IMR-90 (cell line): ENCODE data around the gene AGBL1. TPM values are rescaled to one million over a fixed set of nuclear protein-coding genes. Genes with fewer than 3 reads are reported as not detected.

Experiments
- ATAC-seq: fragments of 200-7000 bp; cut with Tn5 transposase; 2 replicates; pipeline ENCODE4 v1.9.1; 2020; ENCODE audit warnings: low read depth, mild to moderate bottlenecking, moderate library complexity
- BruUV-seq: library from RNA; stranded (reverse); fragments of 400-500 nt; replicated peaks from 2 replicates; lab custom pipeline; 2021; lab: Mats Ljungman, UMichigan
- CTCF ChIA-PET: fragments of 300-600 bp; formaldehyde crosslinking; extraction: SDS; loops from one replicate; lab custom pipeline; 2021; ENCODE audit warnings: antibody characterized with exemption; lab: Yijun Ruan, JAX
- POLR2A ChIA-PET: fragments of 300-600 bp; sonication (Branson Sonifier 250); formaldehyde crosslinking; loops from one replicate; lab custom pipeline; 2022; ENCODE audit warnings: antibody characterized with exemption; ENCODE audit not compliant: unreplicated experiment; lab: Charles Lee
- DNase-seq: peaks from one replicate; pipeline ENCODE4 v3.0.0; 2013
- H2AFZ ChIP-seq: replicated peaks from 2 replicates; pipeline ENCODE3; 2013; ENCODE audit warnings: low read length, mild to moderate bottlenecking; ENCODE audit not compliant: poor library complexity
- H2AK5ac ChIP-seq: 2 replicates; pipeline ENCODE4 v1.6.1; 2013; ENCODE audit warnings: low read depth, low read length, inconsistent platforms
- H2AK9ac ChIP-seq: replicated peaks from 2 replicates; pipeline ENCODE3; 2013; ENCODE audit warnings: mild to moderate bottlenecking, low read depth, low read length, moderate library complexity; ENCODE audit not compliant: poor library complexity
- H2BK120ac ChIP-seq: 2 replicates; pipeline ENCODE4 v1.6.1; 2013; ENCODE audit warnings: low read depth, low read length, inconsistent platforms
- H2BK15ac ChIP-seq: 3 replicates; pipeline ENCODE4 v1.6.1; 2013; ENCODE audit warnings: low read depth, low read length, inconsistent platforms
- H2BK20ac ChIP-seq: 2 replicates; pipeline ENCODE4 v1.6.1; 2013; ENCODE audit warnings: low read depth, mild to moderate bottlenecking, inconsistent platforms, low read length, moderate library complexity
- H2BK5ac ChIP-seq: 2 replicates; pipeline ENCODE4 v1.6.1; 2013; ENCODE audit warnings: mild to moderate bottlenecking, low read depth, low read length, inconsistent platforms; ENCODE audit not compliant: poor library complexity, severe bottlenecking
- H3K14ac ChIP-seq: replicated peaks from 2 replicates; pipeline ENCODE4 v1.6.1; 2013; ENCODE audit warnings: low read depth, low read length, inconsistent platforms
- H3K18ac ChIP-seq: 2 replicates; pipeline ENCODE4 v1.6.1; 2013; ENCODE audit warnings: low read depth, low read length, control low read depth
- H3K23ac ChIP-seq: 2 replicates; pipeline ENCODE4 v1.6.1; 2013; ENCODE audit warnings: low read depth, low read length, inconsistent platforms
- H3K27ac ChIP-seq: 2 replicates; pipeline ENCODE4 v1.5.1; 2013; ENCODE audit warnings: mild to moderate bottlenecking, control low read depth, low read length; ENCODE audit not compliant: insufficient read depth
- H3K27me3 ChIP-seq: 2 replicates; pipeline ENCODE4 v1.6.1; 2013; ENCODE audit warnings: low read length; ENCODE audit not compliant: control insufficient read depth, insufficient read depth
- H3K36me3 ChIP-seq: 2 replicates; pipeline ENCODE4 v1.6.1; 2013; ENCODE audit warnings: low read length, mixed read lengths; ENCODE audit not compliant: control insufficient read depth, insufficient read depth
- H3K4ac ChIP-seq: 2 replicates; pipeline ENCODE4 v1.6.1; 2013; ENCODE audit warnings: low read depth, low read length, inconsistent platforms
- H3K4me1 ChIP-seq: 2 replicates; pipeline ENCODE4 v1.6.1; 2013; ENCODE audit warnings: low read length, mixed read lengths; ENCODE audit not compliant: control insufficient read depth, insufficient read depth
- H3K4me2 ChIP-seq: 2 replicates; pipeline ENCODE4 v1.6.1; 2013; ENCODE audit warnings: low read depth, mild to moderate bottlenecking, control low read depth, low read length, moderate library complexity
- H3K4me3 ChIP-seq: 2 replicates; pipeline ENCODE4 v1.5.1; 2013; ENCODE audit warnings: low read depth, mild to moderate bottlenecking, control low read depth, low read length, moderate library complexity; ENCODE audit not compliant: insufficient read depth
- H3K56ac ChIP-seq: 2 replicates; pipeline ENCODE4 v1.6.1; 2013; ENCODE audit warnings: low read length, inconsistent platforms; ENCODE audit not compliant: insufficient read depth; ENCODE audit errors: extremely low read depth
- H3K79me1 ChIP-seq, 2 experiments: 2 replicates each; pipeline ENCODE4 v1.6.1; 2013; ENCODE audit warnings: low read length in 2 of 2, inconsistent platforms in 1 of 2, low read depth in 1 of 2
- H3K9ac ChIP-seq: 2 replicates; pipeline ENCODE4 v1.6.1; 2013; ENCODE audit warnings: low read depth, low read length, control low read depth
- H3K9me1 ChIP-seq: 2 replicates; pipeline ENCODE4 v1.6.1; 2013; ENCODE audit warnings: low read length, inconsistent platforms; ENCODE audit not compliant: insufficient read depth
- H3K9me3 ChIP-seq: 2 replicates; pipeline ENCODE4 v1.6.1; 2013; ENCODE audit warnings: low read length; ENCODE audit not compliant: control insufficient read depth, insufficient read depth
- H4K20me1 ChIP-seq: 2 replicates; pipeline ENCODE4 v1.6.1; 2013; ENCODE audit warnings: low read length, inconsistent platforms; ENCODE audit not compliant: insufficient read depth
- H4K5ac ChIP-seq: 2 replicates; pipeline ENCODE4 v1.6.1; 2013; ENCODE audit warnings: mild to moderate bottlenecking, low read depth, low read length, control low read depth
- H4K8ac ChIP-seq, 2 experiments: 2 replicates each; pipeline ENCODE4 v1.6.1; 2013; ENCODE audit warnings: low read depth in 2 of 2, low read length in 2 of 2, control low read depth in 1 of 2, inconsistent platforms in 1 of 2
- H4K91ac ChIP-seq: 2 replicates; pipeline ENCODE4 v1.6.1; 2013; ENCODE audit warnings: low read depth, low read length, inconsistent platforms; ENCODE audit not compliant: insufficient read depth
- CEBPB ChIP-seq: IDR thresholded peaks from 2 replicates; pipeline ENCODE4 v1.6.1; 2012; ENCODE audit warnings: low read depth, low read length, improper control_type of control experiment
- FOS ChIP-seq: fragments of 150-350 bp; IDR thresholded peaks from 2 replicates; pipeline ENCODE4 v1.6.1; 2016; ENCODE audit warnings: low read depth, low read length
- RAD21 ChIP-seq: IDR thresholded peaks from 2 replicates; pipeline ENCODE4 v1.6.1; 2012; ENCODE audit warnings: low read length, improper control_type of control experiment
- RCOR1 ChIP-seq: IDR thresholded peaks from 2 replicates; pipeline ENCODE4 v1.6.1; 2012; ENCODE audit warnings: mild to moderate bottlenecking, low read length, improper control_type of control experiment; ENCODE audit not compliant: insufficient replicate concordance
- RFX5 ChIP-seq: IDR thresholded peaks from 2 replicates; pipeline ENCODE4 v1.8.0; 2012; ENCODE audit warnings: low read depth, mild to moderate bottlenecking, low read length, moderate library complexity
- WGBS, 2 experiments: methylation state at CpG; one replicate each; pipeline versions ENCODE4 v1.1.5 to v1.1.7; 2013; ENCODE audit warnings: missing lambda C conversion rate in 2 of 2; ENCODE audit not compliant: insufficient read length in 1 of 2; ENCODE audit errors: extremely low coverage in 2 of 2; 5-methylcytosine and 5-hydroxymethylcytosine counted together
- dilution Hi-C: fragments of 300-500 bp; cut with HindIII; formaldehyde crosslinking; loops from one replicate; pipeline ENCODE4 v1.14.3; 2018; ENCODE audit warnings: low sequenced_read_pairs; ENCODE audit not compliant: unreplicated experiment
- in situ Hi-C: fragments of 300-500 bp; cut with MboI; formaldehyde crosslinking; loops from 3 replicates; pipeline ENCODE4 v1.14.3; 2019; ENCODE audit warnings: low sequenced_read_pairs, inconsistent platforms, mixed read lengths
- intact Hi-C: fragments of 100-400 bp; cut with micrococcal nuclease; formaldehyde crosslinking; loops from 2 replicates; pipeline ENCODE4 v1.10.0; 2022
- polyA plus RNA-seq, 3 experiments: library from polyadenylated mRNA; depleted of rRNA; stranded (reverse); fragments of >200 nt; gene quantifications; 2 replicates each; pipeline ENCODE4 v1.2.3, GENCODE V29; 2012; ENCODE audit warnings: low replicate concordance in 1 of 3
- total RNA-seq: library from RNA; depleted of rRNA; stranded (reverse); fragments of >200 nt; gene quantifications from 2 replicates; pipeline ENCODE4 v1.2.3, GENCODE V29; 2012
- TF ChIP-seq, protein P1 (sequence below): fragments of 150-350 bp; IDR thresholded peaks from 2 replicates; pipeline ENCODE4 v1.6.1; 2017; ENCODE audit warnings: mild to moderate bottlenecking, antibody characterized with exemption, low read length, low read depth

AGBL1 gene
- total and polyA plus RNA-seq, 2 of the 4 experiments (the other 2 are of a cell fraction): not detected

DNA sequence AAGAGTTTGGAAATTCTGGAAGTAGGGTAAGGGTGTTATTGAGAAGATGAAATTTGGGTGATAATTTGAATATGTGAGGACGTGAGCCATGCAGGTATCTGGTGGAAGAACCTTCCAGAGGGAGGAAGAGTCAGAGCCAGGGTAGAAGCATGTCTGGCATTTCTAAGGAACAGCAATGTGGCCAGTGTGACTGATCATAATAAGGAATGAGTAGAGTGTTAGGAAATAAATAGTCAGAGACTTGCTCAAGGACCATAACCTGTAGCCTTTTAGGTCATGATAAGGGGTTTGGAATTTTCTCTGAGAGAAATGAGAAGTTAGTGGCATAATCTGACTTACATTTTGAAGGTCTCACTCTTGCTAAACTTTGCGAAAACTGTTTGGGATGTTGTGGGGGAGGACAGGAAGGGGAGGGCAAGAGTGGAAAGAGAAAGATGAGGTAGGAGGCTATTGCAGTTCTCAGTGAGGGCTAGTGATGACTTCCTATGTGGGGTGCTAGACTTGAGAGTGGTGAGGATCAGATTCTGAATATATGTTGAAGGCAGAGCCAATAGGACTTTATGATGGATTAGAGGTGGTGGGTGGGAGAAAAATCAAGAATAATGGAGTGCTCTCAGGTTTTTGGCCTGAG is 568.3 kb downstream of the AGBL1 start:
- ChIA-PET POLR2A (no interaction called here), CTCF (no interaction called here)
- TF ChIP-seq RFX5 (no peak), FOS (no peak), CEBPB (no peak), RAD21 (no peak), RCOR1 (no peak)
- TF ChIP-seq, protein P1, sequence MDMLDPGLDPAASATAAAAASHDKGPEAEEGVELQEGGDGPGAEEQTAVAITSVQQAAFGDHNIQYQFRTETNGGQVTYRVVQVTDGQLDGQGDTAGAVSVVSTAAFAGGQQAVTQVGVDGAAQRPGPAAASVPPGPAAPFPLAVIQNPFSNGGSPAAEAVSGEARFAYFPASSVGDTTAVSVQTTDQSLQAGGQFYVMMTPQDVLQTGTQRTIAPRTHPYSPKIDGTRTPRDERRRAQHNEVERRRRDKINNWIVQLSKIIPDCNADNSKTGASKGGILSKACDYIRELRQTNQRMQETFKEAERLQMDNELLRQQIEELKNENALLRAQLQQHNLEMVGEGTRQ: no peak
- Histone ChIP-seq H2BK20ac (no peak overlapping the region), H3K14ac (no peak overlapping the region), H3K36me3 (no peaks in the 10 kb centered on the region), H4K5ac (no peak overlapping the region), H3K4ac (no peak overlapping the region), H3K27ac (no peak overlapping the region), H3K4me3 (no peak overlapping the region), H3K9ac (no peak overlapping the region), H3K56ac (no peak overlapping the region), H3K27me3 (no peaks in the 10 kb centered on the region), H2BK15ac (no peak overlapping the region), H3K79me1 (no peaks in the 10 kb centered on the region), H2AK9ac (no peak overlapping the region), H4K20me1 (no peaks in the 10 kb centered on the region), H3K9me3 (peaks cover 7% of the 10 kb centered on the region), H3K4me1 (no peaks in the 10 kb centered on the region), H3K23ac (no peak overlapping the region), H3K4me2 (no peak overlapping the region), H3K18ac (no peak overlapping the region), H2BK5ac (no peak overlapping the region), H2AK5ac (no peak overlapping the region), H4K8ac (no peak overlapping the region), H3K9me1 (no peaks in the 10 kb centered on the region), H2AFZ (no peak overlapping the region), H4K91ac (no peak overlapping the region), H2BK120ac (no peak overlapping the region)
- no TSS peak for BruUV-seq
- in situ Hi-C loops (no loop called here), intact Hi-C loops (no loop called here), dilution Hi-C loops (no loop called here)
- no peak for ATAC-seq
- 29 to 100% methylated on average over 1 to 2 of the region's 2 CpGs for WGBS, 2 experiments
- no peak for DNase-seq
